Epithelial cell of proximal tubule (primary cell): ENCODE measurements around the gene CELF5. TPM values are rescaled to one million over a fixed set of nuclear protein-coding genes. Genes with fewer than 3 reads are reported as not detected.
"Not testable (repeated sequence)": the region's sequence is repeated elsewhere in the genome, so short reads cannot be mapped to it uniquely, and the experiment has no call there.

Experiments
- DNase-seq: peaks from one replicate; pipeline ENCODE4 v3.0.0-alpha.2; 2011; ENCODE audit warnings: low read depth
- H3K4me3 ChIP-seq: 2 replicates; pipeline ENCODE4 v1.5.1; 2011; ENCODE audit warnings: low read depth, mild to moderate bottlenecking, low read length
- total RNA-seq: library from RNA; depleted of rRNA; stranded (reverse); fragments of >200 nt; gene quantifications from 2 replicates; pipeline ENCODE4 v1.2.3, GENCODE V29; 2015
- TF ChIP-seq, protein P1 (sequence below): conservative IDR thresholded peaks from 2 replicates; pipeline ENCODE4 v1.5.1; 2012; ENCODE audit warnings: low read depth, mild to moderate bottlenecking, low read length

Gene CELF5
- total RNA-seq, 1 donor from 2014 or later: not detected

DNA sequence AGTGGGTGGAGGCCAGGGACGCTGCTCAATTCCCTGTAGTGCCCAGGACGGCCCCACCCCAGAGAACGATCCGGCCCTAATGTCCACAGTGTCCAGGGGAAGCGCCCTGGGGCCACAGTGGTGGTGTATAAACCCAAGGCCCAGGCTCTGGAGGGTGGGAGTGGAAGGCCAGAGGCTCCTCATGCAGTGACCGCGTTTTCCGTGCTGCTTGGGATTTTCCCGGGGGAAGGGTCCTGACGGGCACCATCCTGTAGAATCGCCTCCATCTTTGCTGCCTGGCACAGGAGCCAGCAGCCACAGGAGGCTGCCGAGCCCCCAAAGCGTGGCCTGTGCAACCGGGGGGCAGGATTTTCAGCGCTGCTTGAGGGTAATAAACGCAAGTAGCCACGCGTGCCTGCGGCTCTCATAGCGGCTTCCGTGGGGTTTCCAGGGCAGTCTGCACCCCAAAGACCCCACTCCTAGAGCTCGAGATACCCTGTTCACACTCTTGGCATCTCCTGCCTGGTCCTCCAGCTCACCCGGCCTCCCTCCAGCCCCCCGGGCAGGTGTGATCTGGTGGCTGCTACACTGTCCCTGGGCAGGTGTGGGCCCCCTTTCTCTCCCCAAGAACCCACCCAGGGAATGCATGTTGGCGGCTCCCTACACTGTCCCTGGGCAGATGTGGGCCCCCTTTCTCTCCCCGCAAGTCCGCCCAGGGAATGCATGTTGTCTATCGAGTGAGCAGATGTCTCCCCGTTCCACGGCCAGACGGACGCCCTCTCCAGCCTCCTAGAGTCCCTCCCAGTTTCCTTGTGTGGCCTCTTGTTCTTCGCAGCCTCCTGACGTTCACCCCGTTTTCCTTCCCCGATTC, 36.6 kb upstream of the CELF5 start:
- TF ChIP-seq, protein P1, sequence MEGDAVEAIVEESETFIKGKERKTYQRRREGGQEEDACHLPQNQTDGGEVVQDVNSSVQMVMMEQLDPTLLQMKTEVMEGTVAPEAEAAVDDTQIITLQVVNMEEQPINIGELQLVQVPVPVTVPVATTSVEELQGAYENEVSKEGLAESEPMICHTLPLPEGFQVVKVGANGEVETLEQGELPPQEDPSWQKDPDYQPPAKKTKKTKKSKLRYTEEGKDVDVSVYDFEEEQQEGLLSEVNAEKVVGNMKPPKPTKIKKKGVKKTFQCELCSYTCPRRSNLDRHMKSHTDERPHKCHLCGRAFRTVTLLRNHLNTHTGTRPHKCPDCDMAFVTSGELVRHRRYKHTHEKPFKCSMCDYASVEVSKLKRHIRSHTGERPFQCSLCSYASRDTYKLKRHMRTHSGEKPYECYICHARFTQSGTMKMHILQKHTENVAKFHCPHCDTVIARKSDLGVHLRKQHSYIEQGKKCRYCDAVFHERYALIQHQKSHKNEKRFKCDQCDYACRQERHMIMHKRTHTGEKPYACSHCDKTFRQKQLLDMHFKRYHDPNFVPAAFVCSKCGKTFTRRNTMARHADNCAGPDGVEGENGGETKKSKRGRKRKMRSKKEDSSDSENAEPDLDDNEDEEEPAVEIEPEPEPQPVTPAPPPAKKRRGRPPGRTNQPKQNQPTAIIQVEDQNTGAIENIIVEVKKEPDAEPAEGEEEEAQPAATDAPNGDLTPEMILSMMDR: no peak
- no peak for DNase-seq
- H3K4me3 ChIP-seq: no peak overlapping the region

- H3K4me3 ChIP-seq: no peak overlapping the region
- DNase-seq: no peak
- TF ChIP-seq, protein P1: no peak
These were observed 35.5 kb upstream of the CELF5 start for GRCh38 chr19:3188627-3189596.

GRCh38 chr19:3189702-3190469, 34.6 kb upstream of the CELF5 start:
- no peak for DNase-seq
- TF ChIP-seq, protein P1: no peak
- H3K4me3 ChIP-seq: no peak overlapping the region

- TF ChIP-seq, protein P1: no peak
- no peak overlapping the region for H3K4me3 ChIP-seq
- DNase-seq: no peak
These were observed 34.0 kb upstream of the CELF5 start for GRCh38 chr19:3190470-3190770.

- DNase-seq: no peak
- TF ChIP-seq, protein P1: no peak
- no peak overlapping the region for H3K4me3 ChIP-seq
These were observed 33.3 kb upstream of the CELF5 start for GRCh38 chr19:3190921-3191805.

DNA sequence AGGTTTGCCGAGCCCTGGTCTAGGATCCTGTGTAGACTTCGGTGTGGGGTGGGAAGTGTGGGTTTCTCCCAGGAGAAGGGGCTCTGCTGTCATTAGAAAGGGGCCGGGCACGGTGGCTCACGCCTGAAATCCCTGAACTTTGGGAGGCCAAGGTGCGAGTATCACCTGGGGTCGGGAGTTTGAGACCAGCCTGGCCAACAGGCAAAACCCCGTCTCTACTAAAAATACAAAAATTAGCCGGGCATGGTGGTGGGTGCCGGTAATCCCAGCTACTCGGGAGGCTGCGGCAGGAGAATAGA, 32.7 kb upstream of the CELF5 start:
- not testable (repeated sequence) for H3K4me3 ChIP-seq, DNase-seq
